GM20431 (cell line): ENCODE results near the gene TEX101.
"Not testable (repeated sequence)": the region's sequence is repeated elsewhere in the genome, so short reads cannot be mapped to it uniquely, and the experiment has no call there.

Experiments
- in situ Hi-C: fragments of 300-500 bp; cut with MseI, MboI; formaldehyde crosslinking; loops from one replicate; pipeline ENCODE4 v1.15.0; 2020; ENCODE audit warnings: low sequenced_read_pairs; ENCODE audit not compliant: unreplicated experiment

TEX101 gene, protein sequence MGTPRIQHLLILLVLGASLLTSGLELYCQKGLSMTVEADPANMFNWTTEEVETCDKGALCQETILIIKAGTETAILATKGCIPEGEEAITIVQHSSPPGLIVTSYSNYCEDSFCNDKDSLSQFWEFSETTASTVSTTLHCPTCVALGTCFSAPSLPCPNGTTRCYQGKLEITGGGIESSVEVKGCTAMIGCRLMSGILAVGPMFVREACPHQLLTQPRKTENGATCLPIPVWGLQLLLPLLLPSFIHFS

DNA sequence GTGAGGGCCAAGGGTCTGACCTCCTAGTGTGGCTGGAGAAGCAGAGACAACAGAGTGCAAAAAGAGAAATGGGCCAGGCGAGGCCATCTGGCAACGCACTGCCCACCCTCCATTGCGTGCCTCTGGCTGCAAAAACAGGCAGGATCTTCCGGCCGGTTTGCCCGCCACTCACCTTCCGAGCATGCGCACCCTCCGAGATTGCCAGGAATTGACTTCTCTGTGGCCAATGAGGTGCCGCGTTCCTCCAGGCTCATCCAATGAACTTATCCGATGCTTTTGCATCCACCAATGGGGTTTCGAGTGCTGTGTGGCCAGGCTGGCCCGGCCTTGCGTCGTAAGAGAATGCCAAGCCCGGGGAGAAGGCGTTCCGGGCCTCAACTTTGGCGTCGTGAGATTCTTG, at the start of gene TEX101:
Gene TEX101, plus strand, starts transcription at position 337 of the 400 bp plus-strand sequence. CDS start 1,030 bp downstream, outside the sequence.
- in situ Hi-C loops = no loop called here

DNA sequence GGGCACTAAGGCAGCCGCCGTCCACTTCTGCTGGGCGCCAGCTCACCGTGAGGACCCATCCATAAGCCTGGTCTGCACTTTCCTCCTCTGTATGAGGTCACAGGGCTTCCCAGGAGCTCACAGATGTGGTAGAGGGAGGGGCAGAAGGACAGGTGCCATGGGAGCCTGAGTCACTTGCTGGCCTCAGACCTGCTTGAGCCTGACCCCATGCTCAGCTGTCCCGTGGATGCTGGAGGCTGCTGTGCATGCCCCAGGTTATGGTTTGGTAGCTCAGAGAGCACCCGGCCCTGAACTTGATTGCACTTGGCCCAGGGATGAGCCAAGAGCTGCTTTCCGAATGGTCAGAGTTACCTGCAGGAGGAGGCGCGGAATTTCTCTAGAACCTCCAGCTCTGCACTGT, 49.0 kb upstream of the TEX101 start:
- in situ Hi-C loops = not testable (repeated sequence)

DNA sequence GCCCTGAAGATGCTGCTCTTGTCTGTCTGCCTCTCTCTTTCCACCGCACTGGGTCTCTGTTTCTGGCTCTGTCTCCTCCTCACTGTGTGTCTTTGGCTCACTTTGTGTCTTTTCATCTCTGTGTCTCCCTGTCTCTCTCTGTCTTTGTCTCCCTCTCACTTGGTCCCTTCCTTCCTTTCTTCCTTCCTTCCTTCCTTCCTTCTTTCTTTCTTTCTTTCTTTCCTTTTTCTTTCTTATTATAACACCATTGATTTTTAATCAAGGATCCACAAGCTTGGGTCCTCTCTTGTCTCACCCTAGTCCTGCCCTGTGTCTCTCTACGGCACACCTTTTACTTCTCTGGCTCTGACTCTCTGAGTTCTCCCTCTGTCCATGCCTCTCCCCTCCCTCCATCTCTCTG, 46.9 kb upstream of the TEX101 start:
- in situ Hi-C loops = no loop called here

DNA sequence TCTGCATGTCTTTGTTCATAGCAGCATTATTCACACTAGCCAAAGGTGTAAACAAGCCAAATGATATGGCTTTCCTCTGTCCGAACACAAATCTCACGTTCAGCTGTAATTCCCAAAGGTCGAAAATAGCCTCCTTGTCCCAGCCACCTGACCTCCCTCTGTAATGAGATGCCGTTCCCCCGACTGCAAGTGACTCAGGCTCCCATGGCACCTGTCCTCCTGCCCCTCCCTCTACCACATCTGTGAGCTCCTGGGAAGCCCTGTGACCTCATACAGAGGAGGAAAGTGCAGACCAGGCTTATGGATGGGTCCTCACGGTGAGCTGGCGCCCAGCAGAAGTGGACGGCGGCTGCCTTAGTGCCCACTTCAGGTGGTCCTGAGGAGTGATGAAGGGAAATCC, 45.8 kb upstream of the TEX101 start:
- in situ Hi-C loops = not testable (repeated sequence)

DNA sequence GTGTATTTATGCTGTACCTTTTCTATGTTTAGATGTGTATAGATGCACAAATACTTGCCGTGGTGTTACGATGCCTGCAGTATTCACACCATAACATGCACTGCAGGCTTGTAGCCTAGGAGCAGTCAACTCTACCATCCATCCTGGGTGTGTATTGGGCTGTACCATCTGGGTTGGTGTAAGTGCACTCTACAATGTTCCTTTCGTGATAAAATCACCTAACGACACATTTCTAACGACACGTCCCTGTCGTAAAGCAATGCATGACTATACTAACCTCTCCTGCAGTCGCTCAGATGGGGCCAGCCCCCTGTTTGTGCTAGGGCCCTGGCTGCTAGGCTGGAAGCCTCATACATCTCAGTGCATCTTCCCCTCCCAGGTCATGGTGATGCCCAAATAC, 42.8 kb upstream of the TEX101 start:
- in situ Hi-C loops = no loop called here

DNA sequence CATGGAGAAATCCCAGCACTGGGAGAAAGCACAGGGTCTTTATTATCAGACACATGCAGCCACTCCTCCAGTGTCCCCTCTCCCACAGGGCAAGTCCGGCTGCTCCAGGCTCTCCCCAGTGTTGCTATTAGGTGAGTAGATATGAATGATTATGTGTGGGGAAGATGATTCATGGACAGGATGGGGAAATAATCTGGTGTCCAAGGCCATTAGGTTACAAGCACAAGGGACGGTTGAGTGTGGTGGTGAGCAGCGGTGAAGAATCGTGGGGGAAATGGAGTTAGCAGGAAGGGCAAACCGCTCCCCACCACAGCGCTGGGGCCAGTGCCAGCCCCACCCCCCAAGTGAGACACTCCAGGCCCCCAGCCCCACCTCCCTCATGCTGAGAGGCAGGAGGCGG, 42.2 kb upstream of the TEX101 start:
- in situ Hi-C loops = no loop called here

DNA sequence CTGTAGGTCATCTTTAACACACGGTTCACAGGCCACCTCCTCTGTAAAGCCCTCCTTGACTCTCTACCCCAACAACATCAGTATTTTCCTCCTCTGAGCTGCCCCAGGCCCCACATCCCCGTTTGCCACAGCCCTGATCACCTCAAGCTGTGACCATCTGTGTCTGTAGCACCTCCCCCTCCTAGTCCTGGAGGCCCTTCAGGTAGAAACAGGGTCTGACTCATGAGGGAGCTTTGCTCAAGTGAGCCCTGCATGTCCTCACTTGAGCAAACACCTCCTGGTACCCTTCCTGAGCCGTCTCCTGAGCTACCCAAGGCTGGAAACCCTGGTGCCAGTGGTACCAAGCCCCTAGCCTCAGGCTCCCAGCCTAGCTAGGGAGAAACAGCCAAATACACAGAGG, 37.1 kb upstream of the TEX101 start:
- in situ Hi-C loops = not testable (repeated sequence)

DNA sequence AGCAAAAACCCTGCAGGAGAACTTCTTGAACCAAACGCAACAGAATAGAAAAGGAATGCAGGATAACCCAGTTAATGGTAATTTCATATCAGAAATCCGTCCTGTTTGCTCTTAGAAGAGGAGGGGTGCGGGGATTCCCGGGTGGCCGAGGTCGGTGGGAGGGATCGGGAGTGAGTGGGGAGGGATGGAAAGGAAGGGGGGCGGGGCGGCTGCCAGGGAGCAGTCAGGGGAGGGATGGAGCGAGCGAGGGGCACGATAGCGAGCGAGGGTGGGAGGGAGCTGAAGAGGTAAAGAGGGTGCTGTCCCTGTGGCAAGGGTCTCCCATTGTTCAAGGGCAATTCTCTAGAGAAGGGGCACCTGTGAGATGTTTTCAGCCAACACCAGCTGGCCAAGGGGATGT, 34.7 kb upstream of the TEX101 start:
- in situ Hi-C loops = no loop called here

DNA sequence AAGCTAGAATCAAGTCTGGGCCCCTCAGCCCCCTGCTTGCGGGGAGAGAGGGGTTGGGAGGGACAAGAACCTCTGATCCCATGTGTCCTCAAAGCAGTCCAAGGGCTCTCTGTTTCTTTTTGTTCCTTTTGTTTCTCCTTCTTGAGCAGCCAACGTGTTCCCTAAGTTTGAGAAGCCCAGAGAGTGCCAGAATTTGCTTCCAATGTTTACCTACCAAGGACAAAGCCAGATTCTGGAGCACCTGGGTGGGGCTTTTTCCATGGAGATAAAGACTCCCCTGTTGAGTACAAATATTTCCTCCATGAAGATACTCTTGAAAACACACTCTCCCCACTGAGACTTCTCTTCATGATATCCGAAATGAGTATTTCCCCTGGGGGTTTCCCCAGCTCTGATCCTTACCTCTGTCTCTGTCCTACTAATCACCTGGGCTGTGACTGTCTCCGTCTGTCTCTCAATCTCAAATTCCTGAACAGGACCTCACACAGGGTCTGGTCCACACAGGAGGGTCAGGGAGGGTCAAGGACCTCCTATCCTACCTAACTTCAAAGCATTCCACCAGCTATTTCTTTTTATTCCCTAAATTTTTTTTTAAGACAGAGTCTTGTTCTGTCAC, 33.8 kb upstream of the TEX101 start:
- in situ Hi-C loops = no loop called here

DNA sequence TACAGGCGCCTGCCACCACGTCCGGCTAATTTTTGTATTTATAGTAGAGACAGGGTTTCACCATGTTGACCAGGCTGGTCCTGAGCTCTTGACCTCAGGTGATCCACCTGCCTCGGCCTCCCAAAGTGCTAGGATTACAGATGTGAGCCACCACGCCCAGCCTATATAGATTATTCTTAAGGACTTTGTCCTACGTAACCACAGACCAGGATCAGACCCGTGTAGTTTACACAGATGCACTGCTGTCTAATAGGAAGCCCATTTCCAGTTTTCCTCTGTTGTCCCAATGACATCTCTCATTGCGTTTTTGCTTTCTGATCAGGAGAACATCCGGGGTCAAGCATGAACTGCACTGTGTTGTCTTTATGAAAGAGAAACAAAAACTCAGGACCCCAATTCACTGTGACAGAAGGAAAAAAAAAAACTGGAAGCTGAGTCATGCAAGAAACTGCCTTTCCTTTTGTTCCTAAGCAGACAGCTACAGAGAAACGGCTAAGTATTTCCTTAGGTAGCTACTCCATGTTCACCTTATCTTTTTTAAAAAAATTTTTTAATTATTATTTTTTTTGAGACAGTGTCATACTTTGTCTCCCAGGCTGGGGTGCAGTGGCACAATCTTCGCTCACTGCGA, 32.0 kb upstream of the TEX101 start:
- in situ Hi-C loops = not testable (repeated sequence)

DNA sequence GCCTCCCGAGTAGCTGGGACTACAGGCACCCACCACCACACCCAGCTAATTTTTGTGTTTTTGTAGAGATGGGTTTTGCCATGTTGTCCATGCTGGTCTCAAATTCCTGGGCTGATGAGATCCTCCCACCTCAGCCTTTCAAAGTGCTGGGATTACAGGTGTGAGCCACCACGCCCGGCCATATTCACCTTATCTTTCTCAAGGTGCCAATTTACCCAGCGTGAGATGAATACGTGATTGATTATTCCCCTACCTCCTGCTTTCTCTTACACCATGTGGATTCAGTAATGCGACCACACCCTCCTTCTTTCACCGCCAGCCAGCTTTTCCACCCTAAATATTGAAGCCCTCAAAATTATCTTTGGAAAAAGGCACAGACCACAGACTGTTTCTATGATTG, 31.4 kb upstream of the TEX101 start:
- in situ Hi-C loops = not testable (repeated sequence)

DNA sequence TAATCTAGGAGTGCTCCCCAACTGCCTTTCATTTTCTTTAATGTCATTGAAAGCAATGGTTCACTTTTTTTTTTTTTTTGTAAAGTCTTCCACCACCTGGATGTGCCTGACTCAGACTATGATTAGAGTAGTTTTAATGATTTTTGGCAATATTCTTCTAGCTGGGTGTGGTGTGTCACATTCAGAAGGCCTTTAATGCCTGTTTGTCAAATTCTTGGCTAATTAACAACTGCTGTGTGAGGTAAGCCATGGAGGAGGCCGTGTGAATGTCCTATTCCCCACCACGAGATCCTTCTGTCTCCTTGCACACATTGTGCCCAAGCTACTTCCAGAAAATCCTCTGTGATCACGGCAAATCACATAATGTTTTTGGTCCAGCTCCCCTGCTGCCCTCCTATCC, 30.9 kb upstream of the TEX101 start:
- in situ Hi-C loops = not testable (repeated sequence)

DNA sequence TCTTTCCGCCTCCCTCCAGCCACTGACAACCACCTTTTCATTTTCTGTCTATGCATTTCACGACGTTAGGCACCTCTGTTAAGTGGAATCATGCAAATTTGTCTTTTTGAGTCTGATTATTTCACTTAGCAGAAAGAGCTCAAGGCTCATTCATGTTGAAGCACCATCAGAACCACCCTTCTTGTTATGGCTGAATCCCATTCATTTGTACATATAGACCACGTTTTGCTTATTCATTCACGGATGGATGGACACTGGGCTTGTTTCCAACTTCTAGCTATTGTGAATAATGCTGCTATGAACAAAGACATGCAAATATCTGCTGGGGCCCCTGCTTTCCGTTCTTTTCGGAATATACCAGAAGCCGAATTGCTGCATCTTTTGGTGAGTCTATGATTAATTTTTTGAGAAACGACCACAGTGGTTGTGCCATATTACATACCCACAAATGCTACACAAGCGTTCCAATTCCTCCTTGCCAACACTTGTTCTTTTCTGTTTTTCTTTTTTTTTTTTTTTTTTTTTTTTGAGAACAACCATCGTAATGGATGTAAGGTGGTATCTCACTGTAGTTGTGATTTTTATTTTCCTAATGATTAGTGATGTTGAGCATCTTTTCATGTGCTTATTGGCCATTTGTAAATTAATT, 23.7 kb upstream of the TEX101 start:
- in situ Hi-C loops = not testable (repeated sequence)

DNA sequence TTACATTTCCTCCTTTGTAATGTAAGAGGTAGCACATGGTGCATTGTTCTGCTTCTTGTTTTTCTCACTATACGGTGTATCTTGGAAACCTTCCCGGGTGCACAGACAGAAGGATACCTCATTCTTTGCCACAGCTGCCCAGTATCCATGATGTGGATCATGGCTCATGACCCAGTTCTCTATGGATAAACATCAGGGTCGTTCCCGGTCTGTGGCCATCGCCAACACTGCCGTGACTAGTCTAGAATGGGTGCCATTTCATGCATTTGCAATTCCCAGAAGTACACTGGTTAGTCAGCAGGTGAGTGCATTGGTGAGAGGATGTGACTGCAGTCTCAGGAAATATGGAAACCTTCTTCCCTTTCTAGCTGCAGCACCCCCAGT, 23.1 kb upstream of the TEX101 start:
- in situ Hi-C loops = not testable (repeated sequence)

DNA sequence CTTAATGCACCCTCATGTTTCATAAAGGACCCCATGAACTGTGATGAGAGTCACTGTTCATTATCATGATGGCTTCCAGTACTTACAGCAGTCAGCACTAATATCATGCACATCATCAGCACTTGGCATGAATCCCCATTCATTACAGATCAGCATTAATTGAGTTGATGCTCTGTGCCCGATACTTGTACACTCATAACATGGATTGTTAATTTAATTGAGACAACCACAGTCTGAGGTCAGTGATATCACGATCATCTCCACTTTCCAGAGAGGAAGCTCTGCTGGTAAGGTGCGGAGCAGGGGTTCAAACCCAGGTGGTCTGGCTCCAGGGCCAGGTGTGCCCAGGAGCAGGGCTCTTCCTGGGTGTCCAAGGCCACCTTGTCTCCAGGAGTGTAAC, 21.2 kb upstream of the TEX101 start:
- in situ Hi-C loops = not testable (repeated sequence)

DNA sequence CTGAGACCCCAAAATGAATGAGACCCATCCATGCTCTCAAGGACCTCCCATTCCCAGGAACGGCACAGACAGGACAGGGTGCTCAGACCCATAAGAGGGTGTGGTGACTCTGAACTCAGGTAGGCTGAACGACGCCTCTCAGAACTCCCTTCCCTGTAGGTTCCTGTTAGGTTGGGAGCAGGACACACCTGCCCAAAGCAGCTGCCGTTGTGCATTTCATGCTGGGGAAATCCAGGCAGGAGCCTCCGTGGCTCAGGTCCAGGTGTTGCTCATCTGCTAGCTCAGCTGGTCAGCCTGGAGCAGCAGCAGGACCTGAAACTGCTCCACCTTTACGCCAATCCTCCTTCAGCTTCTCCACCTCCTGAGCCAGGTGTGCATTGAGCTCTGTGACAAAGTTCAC, 19.1 kb upstream of the TEX101 start:
- in situ Hi-C loops = no loop called here

DNA sequence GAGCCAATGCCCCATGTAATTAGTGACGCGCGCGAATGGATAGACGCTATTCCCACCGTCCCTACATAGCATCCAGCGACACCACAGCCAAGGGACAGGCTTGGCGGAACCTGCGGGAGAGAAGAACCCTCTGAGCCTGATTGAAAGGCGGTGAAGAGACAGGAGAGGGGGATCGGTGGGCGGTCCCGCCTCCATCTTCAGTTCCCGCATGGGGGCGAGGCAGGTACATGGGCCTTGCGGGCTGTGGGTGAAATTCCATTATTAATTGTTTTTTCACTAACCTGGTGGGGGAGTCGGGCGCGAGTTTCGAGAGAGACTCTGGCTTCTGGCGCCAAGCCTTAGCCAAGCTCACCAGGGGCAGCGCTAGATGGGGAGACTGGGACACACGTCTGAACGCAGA, 8.4 kb upstream of the TEX101 start:
- in situ Hi-C loops = no loop called here

DNA sequence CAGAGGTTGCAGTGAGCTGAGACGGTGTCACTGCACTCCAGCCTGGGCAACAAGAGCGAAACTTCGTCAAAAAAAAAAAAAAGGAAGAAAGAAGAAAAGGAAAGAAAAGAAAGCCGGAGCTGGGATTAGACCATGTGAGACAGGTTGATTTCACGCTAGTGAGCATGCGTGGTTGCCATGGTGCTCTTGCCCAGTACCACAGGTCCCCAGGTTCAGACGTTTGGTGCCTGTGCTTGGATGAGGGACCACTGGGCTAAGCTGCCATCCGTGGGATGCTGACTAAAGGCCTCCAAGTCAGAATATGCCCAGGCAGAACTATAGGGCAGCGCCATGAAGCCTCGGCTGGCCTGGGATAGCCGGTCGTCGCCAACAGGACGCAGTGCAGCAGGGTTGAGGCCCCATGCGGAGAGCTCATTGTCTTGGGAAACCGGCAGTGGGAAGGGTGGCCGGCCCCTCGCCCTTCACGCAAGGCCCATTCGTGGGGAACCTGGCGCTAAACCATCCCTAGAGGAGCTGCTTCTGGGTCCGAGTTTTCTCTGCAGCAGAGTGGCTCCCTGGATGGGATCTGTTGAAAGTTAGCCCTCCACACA, 7.2 kb upstream of the TEX101 start:
- in situ Hi-C loops = no loop called here

DNA sequence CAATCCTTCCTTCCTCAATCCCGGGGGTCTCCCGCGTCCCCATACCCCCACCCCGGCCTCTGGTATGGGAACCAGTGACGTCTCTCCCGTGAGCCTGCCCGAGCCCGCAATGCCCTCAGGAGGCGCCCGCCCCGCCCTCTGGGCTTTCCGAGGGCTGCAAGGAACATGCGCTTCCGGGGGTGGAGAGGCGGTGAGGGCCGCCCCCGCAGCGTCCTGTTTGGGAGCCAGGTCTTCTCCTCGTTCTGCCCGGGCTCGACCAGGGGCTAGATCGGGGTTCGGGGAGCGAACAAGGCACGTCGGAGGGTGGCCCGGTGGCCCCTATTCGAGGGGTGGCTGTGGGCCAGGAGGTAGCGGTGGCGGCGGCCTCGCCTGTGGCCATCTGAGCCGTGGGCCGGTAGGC, 6.6 kb upstream of the TEX101 start:
- in situ Hi-C loops = no loop called here

DNA sequence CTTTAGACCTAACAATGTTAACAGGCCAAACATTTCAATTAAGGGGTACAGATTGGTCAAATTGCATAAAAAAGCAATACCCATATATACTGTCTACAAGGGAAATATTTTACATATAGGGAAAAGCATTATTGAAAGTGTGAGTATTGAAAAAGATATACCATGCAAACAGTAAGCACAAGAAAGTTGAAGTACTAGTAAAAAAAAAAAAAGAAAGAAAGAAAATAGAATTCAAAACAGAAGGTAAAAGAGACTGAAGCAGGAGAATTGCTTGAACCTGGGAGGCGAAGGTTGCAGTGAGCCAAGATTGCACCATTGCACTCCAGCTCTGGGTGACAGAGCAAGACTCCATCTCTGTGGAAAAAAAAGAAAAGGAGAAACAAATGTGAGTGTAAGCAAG, 5.3 kb upstream of the TEX101 start:
- in situ Hi-C loops = no loop called here

DNA sequence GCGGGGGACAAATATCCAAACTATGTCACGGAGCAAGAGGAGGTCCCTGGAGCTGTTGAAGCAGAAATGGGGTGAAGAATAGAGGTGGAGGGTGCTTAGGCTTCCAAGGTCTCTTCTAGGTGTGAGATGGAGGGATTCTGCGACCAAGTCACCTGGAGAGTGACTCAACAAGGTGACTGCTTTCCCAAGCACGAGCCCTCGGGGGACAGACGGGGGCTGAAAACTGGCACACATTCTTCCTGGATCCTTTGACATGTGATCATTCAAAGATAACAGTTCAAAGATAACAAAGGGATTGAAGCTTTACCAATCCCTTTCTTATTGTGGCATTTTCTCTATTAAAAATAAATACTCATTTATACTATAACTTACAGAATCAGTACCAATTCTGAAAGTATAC, 2.2 kb upstream of the TEX101 start:
- in situ Hi-C loops = no loop called here
